ENCODE data around the gene ARF3.
A peak's percentile ranks its signal among the peaks of the same experiment; 100 is the strongest.

The ARF3 gene

GRCh38 chr12:48957141-48958048 is at the start of gene ARF3:
TSS of gene ARF3 (minus strand) at chr12:48957487. CDS start at chr12:48941095, 16,392 bp downstream.
- DNase-seq, result peak; percentile 33 to 94 (median 84)

GRCh38 chr12:49000346-49000745 is 43.1 kb upstream of the ARF3 start:
- peak in 31 of 58 donors; percentile 13 to 82 (median 46) for DNase-seq

- peak in 39 of 58 donors; percentile 22 to 84 (median 63) for DNase-seq
Measured at GRCh38 chr12:48999371-49000131, 42.3 kb upstream of the ARF3 start, which contains the start of gene DDN. TSS of gene DDN (minus strand) at chr12:48999375. CDS start at chr12:48999287, 88 bp downstream.

- peak in 2 of 58 donors; percentile 46 to 51 for DNase-seq
Measured at GRCh38 chr12:48998497-48999353, 41.4 kb upstream of the ARF3 start.

GRCh38 chr12:48997719-48998496 is 40.6 kb upstream of the ARF3 start:
- peak in 2 of 58 donors; percentile 13 to 32 for DNase-seq

- peak in 53 of 58 donors; percentile 18 to 80 (median 51) for DNase-seq
Measured at GRCh38 chr12:48996794-48997718, 39.8 kb upstream of the ARF3 start.

GRCh38 chr12:48995086-48995879 is 38.0 kb upstream of the ARF3 start:
- peak in 54 of 58 donors; percentile 3 to 84 (median 58) for DNase-seq

- no peak for DNase-seq
Measured at GRCh38 chr12:48994224-48995085, 37.2 kb upstream of the ARF3 start.

GRCh38 chr12:48993787-48994186 is 36.5 kb upstream of the ARF3 start:
- no peak for DNase-seq

- no peak for DNase-seq
Measured at GRCh38 chr12:48991247-48992050, 34.2 kb upstream of the ARF3 start.

GRCh38 chr12:48990552-48990951 is 33.3 kb upstream of the ARF3 start:
- no peak for DNase-seq

GRCh38 chr12:48988030-48988649 is 30.9 kb upstream of the ARF3 start:
- DNase-seq, result peak in 25 of 58 donors; percentile 7 to 72 (median 37)

GRCh38 chr12:48986720-48987291 is 29.5 kb upstream of the ARF3 start:
- DNase-seq, result no peak

GRCh38 chr12:48985901-48986300 is 28.6 kb upstream of the ARF3 start:
- no peak for DNase-seq

GRCh38 chr12:48985475-48985897 is 28.2 kb upstream of the ARF3 start:
- DNase-seq, result peak in 5 of 58 donors; percentile 9 to 42 (median 17)

Data from anterior cingulate cortex (tissue), 58 donors.